DOHH2 (cell line): ENCODE measurements around the gene MAGI1.

Experiments
- EZH2phosphoT487 ChIP-seq: fragments of 200-600 bp; sonication (generic); IDR thresholded peaks from 2 replicates; pipeline ENCODE4 v1.6.1; 2017; ENCODE audit warnings: borderline replicate concordance, mild to moderate bottlenecking, antibody characterized with exemption, low read length, moderate library complexity, mixed read lengths
- TF ChIP-seq, protein P1 (sequence below): fragments of 200-600 bp; sonication (generic); IDR thresholded peaks from one replicate; pipeline ENCODE4 v1.5.1; 2014; ENCODE audit warnings: antibody characterized with exemption, mild to moderate bottlenecking, low read depth, low read length; ENCODE audit not compliant: poor library complexity, severe bottlenecking

GRCh38 chr3:65313666-65314065, 725.1 kb downstream of the MAGI1 start:
- TF ChIP-seq, protein P1, sequence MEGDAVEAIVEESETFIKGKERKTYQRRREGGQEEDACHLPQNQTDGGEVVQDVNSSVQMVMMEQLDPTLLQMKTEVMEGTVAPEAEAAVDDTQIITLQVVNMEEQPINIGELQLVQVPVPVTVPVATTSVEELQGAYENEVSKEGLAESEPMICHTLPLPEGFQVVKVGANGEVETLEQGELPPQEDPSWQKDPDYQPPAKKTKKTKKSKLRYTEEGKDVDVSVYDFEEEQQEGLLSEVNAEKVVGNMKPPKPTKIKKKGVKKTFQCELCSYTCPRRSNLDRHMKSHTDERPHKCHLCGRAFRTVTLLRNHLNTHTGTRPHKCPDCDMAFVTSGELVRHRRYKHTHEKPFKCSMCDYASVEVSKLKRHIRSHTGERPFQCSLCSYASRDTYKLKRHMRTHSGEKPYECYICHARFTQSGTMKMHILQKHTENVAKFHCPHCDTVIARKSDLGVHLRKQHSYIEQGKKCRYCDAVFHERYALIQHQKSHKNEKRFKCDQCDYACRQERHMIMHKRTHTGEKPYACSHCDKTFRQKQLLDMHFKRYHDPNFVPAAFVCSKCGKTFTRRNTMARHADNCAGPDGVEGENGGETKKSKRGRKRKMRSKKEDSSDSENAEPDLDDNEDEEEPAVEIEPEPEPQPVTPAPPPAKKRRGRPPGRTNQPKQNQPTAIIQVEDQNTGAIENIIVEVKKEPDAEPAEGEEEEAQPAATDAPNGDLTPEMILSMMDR: no peak
- TF ChIP-seq EZH2phosphoT487: no peak
